Tibial nerve (tissue), 4 donors: ENCODE measurements around the gene M1AP.

Source experiments
- EP300 ChIP-seq, 2 donors: sonication (generic); formaldehyde crosslinking; IDR thresholded peaks; one replicate each; pipeline ENCODE4 v1.6.1; 2017; ENCODE audit warnings: antibody characterized with exemption in 2 of 2, mild to moderate bottlenecking in 1 of 2
- POLR2A ChIP-seq, 2 donors: fragments of 450-650 bp; IDR thresholded peaks; one replicate each; pipeline ENCODE4 v1.6.1; 2017; ENCODE audit warnings: antibody characterized with exemption in 2 of 2, mild to moderate bottlenecking in 2 of 2, moderate library complexity in 2 of 2
- TF ChIP-seq, protein P1 (sequence below), 5 experiments: fragments of 200-600 bp in 3 of 5; fragments of 450-650 bp in 2 of 5; sonication (generic) in 3 of 5; IDR thresholded peaks; one replicate each; pipeline ENCODE4 v1.5.1; 2016 to 2019; ENCODE audit warnings: antibody characterized with exemption in 5 of 5, mild to moderate bottlenecking in 3 of 5, moderate library complexity in 2 of 5

DNA sequence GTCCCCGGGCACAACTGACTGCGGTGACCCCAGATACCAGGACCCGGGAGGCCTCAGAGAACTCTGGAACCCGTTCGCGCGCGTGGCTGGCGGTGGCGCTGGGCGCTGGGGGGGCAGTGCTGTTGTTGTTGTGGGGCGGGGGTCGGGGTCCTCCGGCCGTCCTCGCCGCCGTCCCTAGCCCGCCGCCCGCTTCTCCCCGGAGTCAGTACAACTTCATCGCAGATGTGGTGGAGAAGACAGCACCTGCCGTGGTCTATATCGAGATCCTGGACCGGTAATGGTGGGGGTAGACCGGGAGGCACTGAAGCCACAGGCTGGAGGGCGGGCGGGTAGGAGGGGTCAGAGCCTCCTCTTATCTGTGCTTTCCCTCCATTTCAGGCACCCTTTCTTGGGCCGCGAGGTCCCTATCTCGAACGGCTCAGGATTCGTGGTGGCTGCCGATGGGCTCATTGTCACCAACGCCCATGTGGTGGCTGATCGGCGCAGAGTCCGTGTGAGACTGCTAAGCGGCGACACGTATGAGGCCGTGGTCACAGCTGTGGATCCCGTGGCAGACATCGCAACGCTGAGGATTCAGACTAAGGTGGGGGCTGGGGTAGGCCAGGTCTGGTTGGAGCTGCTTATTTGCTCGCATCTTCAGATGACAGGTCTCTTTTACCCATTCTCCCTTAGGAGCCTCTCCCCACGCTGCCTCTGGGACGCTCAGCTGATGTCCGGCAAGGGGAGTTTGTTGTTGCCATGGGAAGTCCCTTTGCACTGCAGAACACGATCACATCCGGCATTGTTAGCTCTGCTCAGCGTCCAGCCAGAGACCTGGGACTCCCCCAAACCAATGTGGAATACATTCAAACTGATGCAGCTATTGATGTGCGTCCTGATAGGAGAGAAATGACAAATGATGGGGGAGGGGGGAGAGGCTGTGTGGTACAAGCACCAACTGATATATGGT is 117.6 kb downstream of the M1AP start:
- TF ChIP-seq POLR2A (IDR thresholded peaks at IDR 0.05), result no peak
- no peak for TF ChIP-seq EP300 (IDR thresholded peaks at IDR 0.05)
- TF ChIP-seq, protein P1, sequence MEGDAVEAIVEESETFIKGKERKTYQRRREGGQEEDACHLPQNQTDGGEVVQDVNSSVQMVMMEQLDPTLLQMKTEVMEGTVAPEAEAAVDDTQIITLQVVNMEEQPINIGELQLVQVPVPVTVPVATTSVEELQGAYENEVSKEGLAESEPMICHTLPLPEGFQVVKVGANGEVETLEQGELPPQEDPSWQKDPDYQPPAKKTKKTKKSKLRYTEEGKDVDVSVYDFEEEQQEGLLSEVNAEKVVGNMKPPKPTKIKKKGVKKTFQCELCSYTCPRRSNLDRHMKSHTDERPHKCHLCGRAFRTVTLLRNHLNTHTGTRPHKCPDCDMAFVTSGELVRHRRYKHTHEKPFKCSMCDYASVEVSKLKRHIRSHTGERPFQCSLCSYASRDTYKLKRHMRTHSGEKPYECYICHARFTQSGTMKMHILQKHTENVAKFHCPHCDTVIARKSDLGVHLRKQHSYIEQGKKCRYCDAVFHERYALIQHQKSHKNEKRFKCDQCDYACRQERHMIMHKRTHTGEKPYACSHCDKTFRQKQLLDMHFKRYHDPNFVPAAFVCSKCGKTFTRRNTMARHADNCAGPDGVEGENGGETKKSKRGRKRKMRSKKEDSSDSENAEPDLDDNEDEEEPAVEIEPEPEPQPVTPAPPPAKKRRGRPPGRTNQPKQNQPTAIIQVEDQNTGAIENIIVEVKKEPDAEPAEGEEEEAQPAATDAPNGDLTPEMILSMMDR (IDR thresholded peaks at IDR 0.05), result no peak
